ENCODE data around the gene GMNN.

DNA sequence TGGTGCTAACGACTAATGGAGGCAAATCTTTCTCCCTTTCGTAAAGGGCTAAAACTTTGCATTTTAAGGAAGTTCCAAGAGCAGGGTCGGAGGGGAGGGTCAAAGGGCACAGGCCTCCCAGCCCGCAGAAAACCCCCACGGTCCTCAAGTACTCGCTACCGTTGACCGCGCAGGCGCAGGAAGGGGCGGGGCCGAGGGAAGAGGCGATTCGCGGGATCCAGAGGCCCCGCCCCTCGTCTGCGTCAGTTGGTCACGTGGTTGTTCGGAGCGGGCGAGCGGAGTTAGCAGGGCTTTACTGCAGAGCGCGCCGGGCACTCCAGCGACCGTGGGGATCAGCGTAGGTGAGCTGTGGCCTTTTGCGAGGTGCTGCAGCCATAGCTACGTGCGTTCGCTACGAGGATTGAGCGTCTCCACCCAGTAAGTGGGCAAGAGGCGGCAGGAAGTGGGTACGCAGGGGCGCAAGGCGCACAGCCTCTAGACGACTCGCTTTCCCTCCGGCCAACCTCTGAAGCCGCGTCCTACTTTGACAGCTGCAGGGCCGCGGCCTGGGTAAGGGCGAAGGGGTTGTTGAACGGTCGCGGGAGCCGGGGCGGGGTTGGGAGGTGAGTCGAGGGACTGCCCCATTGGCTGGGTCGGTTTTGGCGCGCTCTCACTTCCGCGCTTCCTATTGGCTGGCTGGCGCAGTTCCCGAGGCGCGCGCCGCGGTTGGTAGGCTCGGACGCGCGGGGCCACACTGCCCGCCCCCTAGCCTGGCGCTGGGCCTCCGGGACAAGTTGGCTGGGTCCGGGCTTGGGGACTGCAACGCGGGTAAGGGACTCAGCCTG is at the start of gene GMNN:
- TF ChIP-seq POLR2AphosphoS5 (IDR thresholded peaks at IDR 0.05) (peak; percentile 72 to 84), EP300 (IDR thresholded peaks at IDR 0.05) (no peak)
- TF ChIP-seq, protein P1, sequence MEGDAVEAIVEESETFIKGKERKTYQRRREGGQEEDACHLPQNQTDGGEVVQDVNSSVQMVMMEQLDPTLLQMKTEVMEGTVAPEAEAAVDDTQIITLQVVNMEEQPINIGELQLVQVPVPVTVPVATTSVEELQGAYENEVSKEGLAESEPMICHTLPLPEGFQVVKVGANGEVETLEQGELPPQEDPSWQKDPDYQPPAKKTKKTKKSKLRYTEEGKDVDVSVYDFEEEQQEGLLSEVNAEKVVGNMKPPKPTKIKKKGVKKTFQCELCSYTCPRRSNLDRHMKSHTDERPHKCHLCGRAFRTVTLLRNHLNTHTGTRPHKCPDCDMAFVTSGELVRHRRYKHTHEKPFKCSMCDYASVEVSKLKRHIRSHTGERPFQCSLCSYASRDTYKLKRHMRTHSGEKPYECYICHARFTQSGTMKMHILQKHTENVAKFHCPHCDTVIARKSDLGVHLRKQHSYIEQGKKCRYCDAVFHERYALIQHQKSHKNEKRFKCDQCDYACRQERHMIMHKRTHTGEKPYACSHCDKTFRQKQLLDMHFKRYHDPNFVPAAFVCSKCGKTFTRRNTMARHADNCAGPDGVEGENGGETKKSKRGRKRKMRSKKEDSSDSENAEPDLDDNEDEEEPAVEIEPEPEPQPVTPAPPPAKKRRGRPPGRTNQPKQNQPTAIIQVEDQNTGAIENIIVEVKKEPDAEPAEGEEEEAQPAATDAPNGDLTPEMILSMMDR (IDR thresholded peaks at IDR 0.05): no peak

Data from esophagus muscularis mucosa (tissue), 4 donors.